ENCODE measurements around the gene ITPKB. TPM values are rescaled to one million over a fixed set of nuclear protein-coding genes. Genes with fewer than 3 reads are reported as not detected.

ITPKB gene
- total RNA-seq, 1 donor from 2014 or later: 9.8 TPM

DNA sequence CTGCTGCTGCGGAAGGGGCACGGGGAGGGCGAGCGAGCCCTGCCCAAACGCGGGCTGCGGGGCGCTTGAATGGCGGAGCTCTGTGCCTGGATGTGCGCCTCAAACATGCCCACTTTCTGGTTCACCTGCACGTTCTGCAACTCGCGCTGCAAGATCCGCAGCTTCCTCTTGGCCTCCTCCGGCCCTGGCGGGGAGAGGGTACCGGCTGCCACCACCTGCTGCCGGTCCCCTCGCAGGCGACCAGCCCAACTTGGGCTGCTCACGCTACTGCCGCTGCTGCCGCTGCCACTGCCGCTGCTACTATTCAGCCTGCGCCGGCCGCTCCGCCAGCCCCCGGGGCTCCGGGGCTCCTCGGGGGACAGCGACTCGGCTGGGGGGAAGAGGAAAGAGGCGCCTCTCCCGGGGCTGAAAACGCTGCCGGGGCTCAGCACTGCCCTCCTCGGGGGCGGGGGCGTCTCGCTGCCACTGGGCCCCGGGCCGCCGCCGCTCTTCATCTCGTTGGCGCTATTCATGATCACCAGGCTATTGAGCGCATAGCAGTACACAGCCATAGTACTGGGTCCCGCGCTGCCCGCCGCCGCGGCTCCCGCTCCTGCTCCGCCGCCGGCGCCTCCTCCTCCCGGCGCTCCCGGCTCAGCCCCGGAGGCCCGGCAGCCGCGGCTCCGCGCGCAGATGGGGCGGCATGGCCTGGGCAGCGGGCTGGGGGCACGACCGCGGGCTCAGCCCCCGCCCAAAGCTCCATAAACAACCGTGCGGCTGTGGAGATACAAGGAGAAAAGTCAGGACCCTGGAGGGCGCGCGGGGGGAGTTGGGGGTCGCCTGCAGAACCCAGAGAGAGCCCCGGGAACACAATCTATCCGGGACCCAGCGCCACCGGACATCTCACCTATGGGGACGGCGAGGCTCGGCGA, 1.9 kb downstream of the ITPKB start:
- H3K9me3 Mint-ChIP-seq (ENCODE audit: low read depth): no peaks in the 10 kb centered on the region
- no peak overlapping the region for H3K27ac Mint-ChIP-seq
- H3K4me3 Mint-ChIP-seq (ENCODE audit: low read depth): peak overlapping the region; percentile 78
- peak; percentile 31 for DNase-seq (ENCODE audit: low spot score, unreplicated experiment)
- H3K27me3 Mint-ChIP-seq: peaks cover 14% of the 10 kb centered on the region
- peaks cover 16% of the 10 kb centered on the region for H3K4me1 Mint-ChIP-seq (ENCODE audit: low read depth)
- TF ChIP-seq, protein P1, sequence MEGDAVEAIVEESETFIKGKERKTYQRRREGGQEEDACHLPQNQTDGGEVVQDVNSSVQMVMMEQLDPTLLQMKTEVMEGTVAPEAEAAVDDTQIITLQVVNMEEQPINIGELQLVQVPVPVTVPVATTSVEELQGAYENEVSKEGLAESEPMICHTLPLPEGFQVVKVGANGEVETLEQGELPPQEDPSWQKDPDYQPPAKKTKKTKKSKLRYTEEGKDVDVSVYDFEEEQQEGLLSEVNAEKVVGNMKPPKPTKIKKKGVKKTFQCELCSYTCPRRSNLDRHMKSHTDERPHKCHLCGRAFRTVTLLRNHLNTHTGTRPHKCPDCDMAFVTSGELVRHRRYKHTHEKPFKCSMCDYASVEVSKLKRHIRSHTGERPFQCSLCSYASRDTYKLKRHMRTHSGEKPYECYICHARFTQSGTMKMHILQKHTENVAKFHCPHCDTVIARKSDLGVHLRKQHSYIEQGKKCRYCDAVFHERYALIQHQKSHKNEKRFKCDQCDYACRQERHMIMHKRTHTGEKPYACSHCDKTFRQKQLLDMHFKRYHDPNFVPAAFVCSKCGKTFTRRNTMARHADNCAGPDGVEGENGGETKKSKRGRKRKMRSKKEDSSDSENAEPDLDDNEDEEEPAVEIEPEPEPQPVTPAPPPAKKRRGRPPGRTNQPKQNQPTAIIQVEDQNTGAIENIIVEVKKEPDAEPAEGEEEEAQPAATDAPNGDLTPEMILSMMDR (IDR thresholded peaks at IDR 0.05; ENCODE audit: unreplicated experiment): peak; percentile 21
- peaks cover 2% of the 10 kb centered on the region for H3K36me3 Mint-ChIP-seq (ENCODE audit: insufficient read depth)

DNA sequence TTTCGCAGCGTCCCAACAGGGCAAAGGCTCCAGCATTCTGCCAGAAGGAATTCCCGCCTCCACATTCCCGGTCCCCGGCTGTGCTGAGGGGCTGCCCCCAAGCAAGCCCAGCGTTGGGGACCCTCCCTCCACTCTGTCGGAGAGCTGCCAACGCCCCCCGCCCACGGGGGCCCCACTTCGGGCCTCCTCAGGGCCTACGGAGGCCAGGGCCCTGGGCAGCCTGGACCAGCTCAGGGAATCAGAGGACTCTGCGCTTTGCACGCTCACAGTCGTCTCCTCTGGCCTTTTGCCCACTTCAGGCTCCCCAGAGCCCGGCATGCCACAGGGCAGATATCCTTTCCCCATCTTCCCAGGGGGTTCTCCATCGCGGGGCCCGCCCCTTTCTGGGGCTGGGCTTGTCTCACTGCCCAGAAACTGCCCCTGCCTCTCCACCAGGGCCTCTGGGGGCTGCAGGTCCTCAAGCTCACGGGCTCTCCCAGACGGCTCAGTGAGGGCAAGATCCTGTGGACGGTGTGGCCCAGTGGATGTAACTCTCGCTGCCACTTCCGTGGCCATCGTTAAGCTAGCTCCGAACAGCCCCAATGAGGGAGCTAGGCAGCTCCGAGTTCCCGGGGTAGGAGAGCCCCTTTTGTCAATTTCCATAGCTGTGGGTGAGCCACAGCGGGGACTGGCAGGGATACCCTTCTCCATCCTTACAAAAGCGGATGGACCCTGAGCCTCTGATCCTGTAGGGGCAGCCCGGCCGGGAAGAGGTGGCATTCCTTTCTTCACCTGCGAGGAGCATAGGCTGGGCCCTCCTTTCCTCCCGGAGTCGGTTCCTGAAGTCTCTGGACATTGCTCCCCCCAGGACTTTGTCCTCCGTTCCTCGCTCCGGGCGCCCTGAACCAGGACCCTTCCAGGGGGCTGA, 2.8 kb downstream of the ITPKB start:
- peaks cover 14% of the 10 kb centered on the region for H3K27me3 Mint-ChIP-seq
- DNase-seq (ENCODE audit: low spot score, unreplicated experiment): no peak
- H3K36me3 Mint-ChIP-seq (ENCODE audit: insufficient read depth): peaks cover 2% of the 10 kb centered on the region
- TF ChIP-seq, protein P1 (IDR thresholded peaks at IDR 0.05; ENCODE audit: unreplicated experiment): no peak
- no peak overlapping the region for H3K4me3 Mint-ChIP-seq (ENCODE audit: low read depth)
- no peaks in the 10 kb centered on the region for H3K9me3 Mint-ChIP-seq (ENCODE audit: low read depth)
- H3K27ac Mint-ChIP-seq: no peak overlapping the region
- peaks cover 19% of the 10 kb centered on the region for H3K4me1 Mint-ChIP-seq (ENCODE audit: low read depth)

DNA sequence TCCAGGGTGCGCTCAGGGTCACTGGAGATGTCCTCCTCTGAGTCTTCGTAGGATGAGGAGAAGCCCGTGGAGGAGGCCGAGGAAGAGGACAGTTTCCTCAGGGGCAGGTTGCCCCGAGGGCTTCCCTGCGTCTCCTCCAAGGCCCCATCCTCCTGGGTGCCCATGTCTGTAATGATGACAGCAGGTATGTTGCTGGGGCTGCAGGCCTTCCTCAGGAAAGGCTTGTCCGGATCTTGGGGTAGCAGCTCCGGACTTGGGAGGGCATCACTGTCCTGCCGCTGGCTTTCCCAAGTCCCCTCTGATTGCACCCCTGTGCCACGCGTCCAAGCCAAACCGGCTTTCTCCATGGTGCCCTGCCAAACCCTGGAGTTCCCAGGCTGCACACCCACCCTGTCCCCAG, 3.5 kb downstream of the ITPKB start:
- H3K9me3 Mint-ChIP-seq (ENCODE audit: low read depth): no peaks in the 10 kb centered on the region
- no peak overlapping the region for H3K27ac Mint-ChIP-seq
- H3K27me3 Mint-ChIP-seq: peaks cover 14% of the 10 kb centered on the region
- TF ChIP-seq, protein P1 (IDR thresholded peaks at IDR 0.05; ENCODE audit: unreplicated experiment): no peak
- H3K36me3 Mint-ChIP-seq (ENCODE audit: insufficient read depth): peaks cover 2% of the 10 kb centered on the region
- no peak overlapping the region for H3K4me3 Mint-ChIP-seq (ENCODE audit: low read depth)
- no peak for DNase-seq (ENCODE audit: low spot score, unreplicated experiment)
- H3K4me1 Mint-ChIP-seq (ENCODE audit: low read depth): peaks cover 26% of the 10 kb centered on the region

DNA sequence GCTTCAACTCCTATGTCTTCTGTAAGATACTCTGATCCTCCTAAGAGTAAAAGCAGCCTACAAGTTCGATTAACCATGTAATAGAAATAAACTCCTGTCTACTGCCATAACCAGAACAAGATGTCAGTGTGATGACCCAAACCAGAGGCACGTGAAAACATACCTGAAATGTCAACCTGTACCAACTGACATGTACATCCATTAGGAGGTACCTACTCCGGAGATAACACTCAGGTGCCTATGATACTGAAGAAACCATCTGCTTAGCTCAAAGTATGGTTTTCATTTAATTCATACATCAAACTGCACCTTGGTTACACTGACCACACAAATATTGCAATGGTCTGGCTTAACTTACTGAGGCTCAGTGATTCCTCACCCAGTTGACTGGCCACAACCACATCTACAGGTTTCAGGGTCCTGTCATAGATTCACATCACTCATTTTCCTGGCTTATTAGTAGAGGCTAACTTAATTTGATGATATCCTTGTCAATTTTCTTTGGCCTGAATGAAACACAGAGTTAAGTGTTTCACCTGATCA, 4.4 kb downstream of the ITPKB start:
- Mint-ChIP-seq H3K4me1 (ENCODE audit: low read depth) (peaks cover 28% of the 10 kb centered on the region), H3K4me3 (ENCODE audit: low read depth) (no peak overlapping the region), H3K9me3 (ENCODE audit: low read depth) (no peaks in the 10 kb centered on the region), H3K36me3 (ENCODE audit: insufficient read depth) (peaks cover 2% of the 10 kb centered on the region), H3K27me3 (peaks cover 14% of the 10 kb centered on the region), H3K27ac (no peak overlapping the region)
- TF ChIP-seq, protein P1 (IDR thresholded peaks at IDR 0.05; ENCODE audit: unreplicated experiment): no peak
- DNase-seq (ENCODE audit: low spot score, unreplicated experiment): no peak

DNA sequence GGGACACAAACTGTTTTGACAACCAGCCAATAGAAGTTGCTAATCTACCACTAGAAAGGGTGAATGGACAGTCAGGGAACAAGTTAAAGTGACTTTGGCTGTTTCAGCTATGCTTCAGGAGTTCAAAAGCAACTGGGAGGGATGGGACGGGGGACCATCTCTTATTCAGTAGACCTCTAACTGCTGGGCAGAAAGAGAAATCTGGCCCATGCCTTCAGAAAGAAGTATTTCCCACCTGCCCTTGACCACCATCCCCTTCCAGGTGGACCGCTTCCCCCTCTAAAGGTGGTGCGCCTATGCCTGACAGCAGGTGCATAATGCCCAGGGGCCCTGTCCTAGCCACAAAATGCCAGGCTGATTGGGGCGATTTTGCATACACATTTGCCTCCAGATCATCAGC, 5.2 kb downstream of the ITPKB start:
- H3K36me3 Mint-ChIP-seq (ENCODE audit: insufficient read depth): peaks cover 2% of the 10 kb centered on the region
- H3K4me3 Mint-ChIP-seq (ENCODE audit: low read depth): no peak overlapping the region
- DNase-seq (ENCODE audit: low spot score, unreplicated experiment): no peak
- peaks cover 14% of the 10 kb centered on the region for H3K27me3 Mint-ChIP-seq
- H3K9me3 Mint-ChIP-seq (ENCODE audit: low read depth): no peaks in the 10 kb centered on the region
- peaks cover 24% of the 10 kb centered on the region for H3K4me1 Mint-ChIP-seq (ENCODE audit: low read depth)
- TF ChIP-seq, protein P1 (IDR thresholded peaks at IDR 0.05; ENCODE audit: unreplicated experiment): no peak
- H3K27ac Mint-ChIP-seq: no peak overlapping the region
